OCI-LY3 (cell line): ENCODE results near the gene BABAM2.

Source experiments
- H2AFZ ChIP-seq: fragments of 200-600, 300-600 bp; shearing (Covaris generic); 2 replicates; pipeline ENCODE4 v1.6.0; 2014; ENCODE audit warnings: antibody characterized with exemption, low read depth, low read length
- H3K27ac ChIP-seq: fragments of 200-600, 300-600 bp; sonication (generic); 2 replicates; pipeline ENCODE4 v1.5.1; 2014; ENCODE audit warnings: mild to moderate bottlenecking, low read length, moderate library complexity, mixed read lengths
- H3K27me3 ChIP-seq: fragments of 200-600, 300-600 bp; sonication (generic); 2 replicates; pipeline ENCODE4 v1.6.1; 2014; ENCODE audit warnings: low read depth, low read length, mixed read lengths
- H3K36me3 ChIP-seq: fragments of 200-600, 300-600 bp; sonication (generic); replicated peaks from 2 replicates; pipeline ENCODE3; 2014; ENCODE audit warnings: low read depth, low read length, mixed read lengths
- H3K4me1 ChIP-seq: fragments of 300-600, 200-600 bp; sonication (generic); 2 replicates; pipeline ENCODE4 v1.6.1; 2014; ENCODE audit warnings: low read length, mixed read lengths
- H3K4me2 ChIP-seq: fragments of 200-600, 300-600 bp; sonication (generic); 2 replicates; pipeline ENCODE4 v1.6.1; 2014; ENCODE audit warnings: low read length, mixed read lengths
- H3K4me3 ChIP-seq: fragments of 300-600, 200-600 bp; sonication (generic); 2 replicates; pipeline ENCODE4 v1.5.1; 2014; ENCODE audit warnings: antibody characterized with exemption, mild to moderate bottlenecking, low read length, moderate library complexity
- H3K79me2 ChIP-seq: fragments of 300-600, 200-600 bp; shearing (Covaris generic); 2 replicates; pipeline ENCODE4 v1.6.1; 2014; ENCODE audit warnings: mild to moderate bottlenecking, low read length, mixed read lengths
- H3K9ac ChIP-seq: fragments of 300-600, 200-600 bp; shearing (Covaris generic); 2 replicates; pipeline ENCODE4 v1.6.0; 2014; ENCODE audit warnings: mild to moderate bottlenecking, low read length, moderate library complexity
- H3K9me3 ChIP-seq: fragments of 200-600, 300-600 bp; shearing (Covaris generic); 2 replicates; pipeline ENCODE4 v1.6.1; 2014; ENCODE audit warnings: low read length, mixed read lengths; ENCODE audit not compliant: insufficient read depth
- H4K20me1 ChIP-seq: fragments of 200-600, 300-600 bp; sonication (generic); 2 replicates; pipeline ENCODE4 v1.6.1; 2016; ENCODE audit warnings: low read length, mixed read lengths; ENCODE audit not compliant: insufficient read depth
- CTCF ChIP-seq: fragments of 200-600, 300-600 bp; sonication (generic); IDR thresholded peaks from 2 replicates; pipeline ENCODE4 v1.5.1; 2014; ENCODE audit warnings: antibody characterized with exemption, low read length, low read depth
- EZH2phosphoT487 ChIP-seq: fragments of 200-600 bp; shearing (Covaris generic); IDR thresholded peaks from 2 replicates; pipeline ENCODE4 v1.6.1; 2018; ENCODE audit warnings: antibody characterized with exemption, mixed run types, low read depth

BABAM2 gene

GRCh38 chr2:28062867-28063266 lies 172.3 kb downstream of the BABAM2 start:
- no peaks in the 10 kb centered on the region for H3K36me3 ChIP-seq
- no peak overlapping the region for H3K4me3 ChIP-seq
- no peaks in the 10 kb centered on the region for H3K9me3 ChIP-seq
- no peaks in the 10 kb centered on the region for H3K27me3 ChIP-seq
- H3K4me1 ChIP-seq: no peaks in the 10 kb centered on the region
- TF ChIP-seq EZH2phosphoT487 (no peak), CTCF (no peak)
- H3K4me2 ChIP-seq: no peak overlapping the region
- H4K20me1 ChIP-seq: no peaks in the 10 kb centered on the region
- no peaks in the 10 kb centered on the region for H3K79me2 ChIP-seq
- no peak overlapping the region for H2AFZ ChIP-seq
- H3K27ac ChIP-seq: no peak overlapping the region
- no peak overlapping the region for H3K9ac ChIP-seq

- no peaks in the 10 kb centered on the region for H3K36me3 ChIP-seq
- H3K79me2 ChIP-seq: no peaks in the 10 kb centered on the region
- H2AFZ ChIP-seq: no peak overlapping the region
- no peaks in the 10 kb centered on the region for H3K4me1 ChIP-seq
- no peak overlapping the region for H3K4me3 ChIP-seq
- TF ChIP-seq EZH2phosphoT487 (no peak), CTCF (no peak)
- no peak overlapping the region for H3K27ac ChIP-seq
- H3K27me3 ChIP-seq: no peaks in the 10 kb centered on the region
- no peak overlapping the region for H3K4me2 ChIP-seq
- H3K9me3 ChIP-seq: no peaks in the 10 kb centered on the region
- no peaks in the 10 kb centered on the region for H4K20me1 ChIP-seq
- H3K9ac ChIP-seq: no peak overlapping the region
These were observed 173.0 kb downstream of the BABAM2 start for GRCh38 chr2:28063492-28063962.

GRCh38 chr2:28067602-28068001 lies 177.1 kb downstream of the BABAM2 start:
- no peak overlapping the region for H2AFZ ChIP-seq
- no peak overlapping the region for H3K27ac ChIP-seq
- H3K4me3 ChIP-seq: no peak overlapping the region
- no peaks in the 10 kb centered on the region for H3K4me1 ChIP-seq
- no peaks in the 10 kb centered on the region for H4K20me1 ChIP-seq
- H3K9ac ChIP-seq: no peak overlapping the region
- TF ChIP-seq CTCF: no peak
- no peak for TF ChIP-seq EZH2phosphoT487
- no peaks in the 10 kb centered on the region for H3K36me3 ChIP-seq
- no peaks in the 10 kb centered on the region for H3K9me3 ChIP-seq
- H3K79me2 ChIP-seq: no peaks in the 10 kb centered on the region
- H3K27me3 ChIP-seq: no peaks in the 10 kb centered on the region
- no peak overlapping the region for H3K4me2 ChIP-seq

GRCh38 chr2:28068088-28068487 lies 177.6 kb downstream of the BABAM2 start:
- no peak overlapping the region for H3K4me2 ChIP-seq
- H3K27me3 ChIP-seq: no peaks in the 10 kb centered on the region
- H3K27ac ChIP-seq: no peak overlapping the region
- H4K20me1 ChIP-seq: no peaks in the 10 kb centered on the region
- no peaks in the 10 kb centered on the region for H3K9me3 ChIP-seq
- TF ChIP-seq CTCF (no peak), EZH2phosphoT487 (no peak)
- H2AFZ ChIP-seq: no peak overlapping the region
- H3K36me3 ChIP-seq: no peaks in the 10 kb centered on the region
- H3K4me1 ChIP-seq: no peaks in the 10 kb centered on the region
- no peak overlapping the region for H3K4me3 ChIP-seq
- no peak overlapping the region for H3K9ac ChIP-seq
- no peaks in the 10 kb centered on the region for H3K79me2 ChIP-seq
